M059J (cell line): ENCODE data around the gene WDR75. TPM values are rescaled to one million over a fixed set of nuclear protein-coding genes. Genes with fewer than 3 reads are reported as not detected.

Experiments used
- total RNA-seq: library from RNA; depleted of rRNA; stranded (reverse); fragments of >200 nt; shearing (Covaris generic); gene quantifications from 2 replicates; pipeline ENCODE4 v1.2.3, GENCODE V29; 2014; rRNA removed

Gene WDR75
- total RNA-seq, 1 experiment from 2014 or later, result 36.9 TPM

Other genes with a start within 250 kb of the WDR75 start
- 0.39 and 0.76 TPM in 2 replicates for gene SLC40A1, start 139.3 kb downstream of the WDR75 start, total RNA-seq
- gene ASNSD1, start 220.0 kb downstream of the WDR75 start, total RNA-seq, result 30.1 and 48.1 TPM in 2 replicates
- gene ANKAR, start 233.2 kb downstream of the WDR75 start, total RNA-seq, result 2.2 and 3.5 TPM in 2 replicates